Heart left ventricle (tissue), 13 donors: ENCODE data around the gene TMEM273.

ENCODE experiments used
- CTCF ChIP-seq, 12 donors: fragments of 200-600 bp; sonication (generic) in 4 of 12; IDR thresholded peaks; one replicate each; pipeline versions ENCODE4 v1.5.0 to v1.8.0; 2018 to 2022; ENCODE audit warnings: antibody characterized with exemption in 12 of 12, mild to moderate bottlenecking in 5 of 12
- POLR2A ChIP-seq, 2 donors: fragments of 450-650 bp; IDR thresholded peaks; one replicate each; pipeline ENCODE4 v1.6.1; 2017; ENCODE audit warnings: antibody characterized with exemption in 2 of 2, mild to moderate bottlenecking in 2 of 2, moderate library complexity in 2 of 2
- donor health status: ischemic (EF 13 %, LVEDD 7.1; RV severe dilation, severe dysfunction).
- donor health status: DM: no; HTN: yes; CAD: no.
- donor health status: DM: no; HTN: no; CAD: no.
- donor health status: ischemic (EF 25% LVEDD 6.9; RV normal size, moderate dysfunction).
- donor health status: ischemic (EF 25% LVEDD 5.7; RV mildly dilated, moderate dysfunction).
- donor health status: ischemic (EF 35%, LVEDD 5.7; RV mildly dilated, moderate dysfunction).
- donor health status: nonischemic (EF 11% LVEDD 7.7; RV severe dilation, severe dysfunction).
- donor health status: DM: yes; HTN: yes; CAD: no.
- donor health status: PGD.
- donor health status: ischemic (EF 29% LVEDD 5.4; RV normal size, mild dysfunction).
- donor health status: nonischemic (EF 23%, LVEDD 6.1; RV moderate dilation, normal function).

- TF ChIP-seq CTCF (IDR thresholded peaks at IDR 0.05) (no peak), POLR2A (IDR thresholded peaks at IDR 0.05) (no peak)
These were observed 44.0 kb downstream of the TMEM273 start for GRCh38 chr10:49144058-49144720.
